Measurements from ENCODE around the gene PLD6.
A peak's percentile ranks its signal among the peaks of the same experiment; 100 is the strongest.
"Not testable (repeated sequence)": the region's sequence is repeated elsewhere in the genome, so short reads cannot be mapped to it uniquely, and the experiment has no call there.

The PLD6 gene

DNA sequence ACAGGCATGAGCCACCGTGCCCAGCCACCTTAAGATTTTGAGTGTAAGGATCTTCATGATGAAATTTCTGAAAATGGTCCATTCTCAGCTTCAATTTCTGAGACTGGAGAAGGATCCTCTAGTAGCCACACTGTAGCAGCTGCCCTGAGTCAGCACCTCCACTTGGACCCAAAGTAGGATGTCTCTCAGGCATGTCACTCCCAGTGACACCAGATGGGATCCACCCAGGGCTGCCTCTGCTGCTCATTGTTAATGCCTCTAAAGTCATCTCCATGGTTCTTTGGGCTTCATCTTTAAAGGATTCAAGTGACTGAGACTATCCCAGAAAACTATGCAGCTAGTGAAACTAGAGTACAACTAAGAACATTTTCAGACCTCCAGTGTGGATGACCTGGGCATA is 7.9 kb downstream of the PLD6 start:
- no peak for DNase-seq (ENCODE audit: low spot score)

DNA sequence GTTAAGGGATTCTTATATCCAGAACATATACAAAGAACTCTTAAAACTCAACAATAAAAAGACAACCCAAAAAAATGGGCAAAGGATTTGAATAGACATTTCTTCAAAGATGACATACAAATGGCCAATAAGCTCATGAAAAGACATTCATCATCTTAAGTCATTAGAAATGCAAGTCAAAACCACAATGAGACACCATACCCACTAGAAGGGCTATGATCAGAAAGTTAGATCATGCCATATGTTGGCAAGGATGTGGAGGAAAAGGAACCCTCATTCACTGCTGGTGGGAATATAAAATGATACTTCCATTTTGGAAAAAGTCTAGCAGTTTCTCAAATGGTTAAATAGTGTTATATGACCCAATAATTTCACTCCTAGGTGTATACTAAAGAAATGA is 9.4 kb downstream of the PLD6 start:
- DNase-seq (ENCODE audit: low spot score), result no peak

DNA sequence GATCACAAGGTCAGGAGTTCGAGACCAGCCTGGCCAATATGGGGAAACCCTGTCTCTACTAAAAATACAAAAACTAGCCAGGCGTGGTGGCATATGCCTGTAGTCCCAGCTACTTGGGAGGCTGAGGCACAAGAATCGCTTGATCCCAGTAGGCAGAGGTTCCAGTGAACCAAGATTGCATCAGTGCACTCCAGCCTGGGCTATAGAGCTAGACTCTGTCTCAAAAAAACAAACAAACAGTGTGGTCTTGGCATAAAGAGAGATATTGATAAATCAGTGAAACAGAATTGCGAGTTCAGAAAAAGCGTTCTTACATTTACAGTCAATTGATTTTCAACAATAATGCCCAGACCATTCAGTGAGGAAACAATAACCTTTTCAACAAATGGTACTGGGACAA is 10.7 kb downstream of the PLD6 start:
- DNase-seq (ENCODE audit: low spot score), result not testable (repeated sequence)

- no peak for DNase-seq (ENCODE audit: low spot score)
These were observed 14.2 kb downstream of the PLD6 start for GRCh38 chr17:17191961-17192381.

DNA sequence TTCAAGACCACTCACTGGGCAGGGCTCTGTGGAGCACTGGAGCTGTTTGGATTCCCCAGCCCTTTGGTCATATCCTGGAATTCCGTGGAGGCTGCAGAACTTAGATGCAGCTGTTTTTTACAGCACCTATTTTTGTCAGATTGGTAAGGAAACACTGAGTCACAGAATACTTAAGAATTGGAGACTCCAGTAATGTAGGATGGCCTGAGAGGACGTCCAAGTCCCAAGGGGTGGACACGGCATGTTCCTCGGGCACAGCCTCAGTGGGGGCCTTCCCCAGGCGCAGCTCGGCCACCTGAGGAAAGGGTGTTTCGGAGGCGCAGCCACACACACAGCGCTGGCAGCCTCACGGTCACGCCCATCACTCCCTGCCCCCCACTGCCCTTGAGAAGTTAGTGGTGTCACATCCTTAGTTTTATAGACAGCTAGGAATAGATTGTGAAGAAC is 14.8 kb downstream of the PLD6 start:
- no peak for DNase-seq (ENCODE audit: low spot score)

DNA sequence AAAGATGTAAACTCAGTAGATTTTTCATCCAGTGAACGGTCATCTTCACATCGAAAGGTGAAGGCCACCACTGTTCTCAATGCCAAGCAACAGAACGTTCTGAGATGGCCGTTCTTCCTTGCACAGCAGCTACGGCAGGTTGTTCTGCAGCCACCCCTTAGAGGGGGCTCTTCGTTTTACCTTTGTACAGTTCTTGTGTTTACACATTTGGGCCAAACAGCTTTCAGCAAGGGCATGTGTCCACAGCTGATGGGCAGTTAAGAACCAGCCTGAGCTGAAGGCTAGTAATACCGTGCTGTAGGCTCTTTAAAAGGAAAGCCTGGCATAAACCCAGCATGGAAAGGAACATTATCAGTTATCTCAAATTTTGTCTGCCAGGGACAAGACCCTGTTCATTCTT is 15.9 kb downstream of the PLD6 start:
- DNase-seq (ENCODE audit: low spot score), result no peak

DNA sequence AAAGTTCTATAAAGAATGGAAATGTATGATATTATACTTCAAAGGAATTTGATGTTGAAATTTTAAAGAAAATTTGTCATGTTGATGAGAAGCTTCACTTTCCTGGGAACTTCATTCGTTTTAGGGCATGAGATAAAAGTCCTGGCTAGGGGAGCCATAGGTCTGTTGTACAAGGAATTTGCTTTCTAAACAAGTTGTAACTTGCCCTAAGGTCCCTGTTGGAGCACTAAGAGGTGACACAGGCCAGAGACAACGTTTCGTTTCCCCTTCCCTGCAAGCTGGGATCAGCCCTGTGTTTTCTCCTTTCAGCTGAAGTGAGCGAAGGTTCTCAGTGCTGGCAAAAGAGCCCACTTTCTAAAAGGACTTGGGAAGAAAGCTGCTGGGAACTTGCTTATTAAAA is 16.6 kb downstream of the PLD6 start:
- no peak for DNase-seq (ENCODE audit: low spot score)

DNA sequence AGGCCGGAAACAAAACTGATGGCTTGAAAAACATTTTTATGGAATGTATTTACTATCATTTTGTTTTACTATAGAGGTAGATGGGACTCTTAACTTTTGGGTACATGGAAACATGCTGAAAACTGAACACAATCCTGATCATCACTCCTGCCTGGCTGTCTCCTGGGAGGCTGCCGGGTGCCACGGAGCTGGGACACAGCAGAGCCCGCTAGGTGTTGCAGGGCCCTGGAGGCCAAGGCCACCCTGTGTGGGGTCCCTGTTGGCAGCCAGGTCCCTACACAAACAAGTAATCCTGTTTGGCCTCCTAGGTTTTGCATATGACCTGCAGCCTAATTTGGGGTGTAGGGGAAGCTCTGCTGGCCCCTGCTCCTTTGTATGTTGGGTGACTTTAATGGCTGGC is 17.5 kb downstream of the PLD6 start:
- no peak for DNase-seq (ENCODE audit: low spot score)

DNA sequence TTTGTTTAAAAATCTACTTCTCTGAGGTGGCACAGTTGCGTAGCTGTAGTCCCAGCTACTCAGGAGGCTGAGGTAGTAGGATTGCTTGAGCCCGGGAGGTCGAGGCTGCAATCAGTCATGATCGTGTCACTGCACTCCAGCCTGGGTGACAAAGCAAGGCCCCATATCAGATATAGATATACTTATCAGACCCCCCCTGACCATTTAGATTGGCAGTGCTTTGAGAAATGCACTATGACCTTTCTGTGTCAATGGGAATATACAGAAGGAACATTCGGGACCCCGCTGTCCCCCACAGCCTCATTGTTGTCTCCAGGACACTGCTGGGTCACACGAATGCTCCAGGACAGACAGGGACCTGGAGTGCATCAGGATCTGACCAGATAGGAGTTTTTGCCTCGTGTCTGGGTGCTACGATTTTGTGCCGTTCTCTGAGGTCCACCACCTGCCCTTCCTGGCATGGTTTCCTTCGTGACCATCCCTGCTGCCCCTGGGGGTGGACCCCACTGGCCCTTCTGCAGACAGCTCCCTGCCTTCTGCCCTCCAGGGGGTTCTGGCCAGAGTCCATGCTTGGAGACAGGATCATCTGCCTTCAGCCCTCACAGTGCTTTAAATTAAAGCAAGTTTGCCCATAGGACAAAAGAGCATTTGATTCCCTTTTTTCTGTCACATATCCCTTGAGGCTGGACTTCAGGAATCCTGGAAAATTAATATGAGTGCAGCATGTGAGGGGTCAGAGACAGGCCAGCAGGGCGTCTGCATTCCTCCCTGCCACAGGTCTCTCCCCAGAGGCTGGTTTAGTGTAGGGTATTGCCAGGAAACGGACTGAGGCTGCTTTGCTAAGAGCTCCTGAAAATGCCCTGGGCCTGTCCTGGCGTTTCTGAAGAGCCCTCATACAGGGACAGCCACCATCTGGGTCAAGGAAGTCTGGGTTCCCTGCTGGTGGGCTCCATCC is 19.3 kb downstream of the PLD6 start:
- no peak for DNase-seq (ENCODE audit: low spot score)

DNA sequence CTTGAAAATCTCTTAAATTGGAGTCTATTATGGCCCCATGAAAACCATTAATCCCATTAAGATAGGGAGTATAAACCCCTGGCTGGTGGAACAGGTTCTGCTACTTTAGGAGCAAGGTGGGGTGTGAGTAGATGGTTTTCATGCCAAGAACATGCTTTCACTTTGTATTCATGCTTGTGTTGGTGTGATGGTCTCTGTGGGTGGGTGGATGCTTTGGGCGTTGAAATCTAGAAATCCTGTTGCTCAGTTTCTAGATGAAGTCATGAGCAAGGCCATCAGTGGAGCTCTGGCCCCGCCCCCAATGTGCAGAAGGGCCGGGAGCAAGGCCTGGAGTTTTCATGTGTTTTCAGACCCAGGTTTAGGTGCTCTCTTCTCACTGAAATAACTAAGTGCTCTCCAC is 20.1 kb downstream of the PLD6 start:
- DNase-seq (ENCODE audit: low spot score), result peak; percentile 24

DNA sequence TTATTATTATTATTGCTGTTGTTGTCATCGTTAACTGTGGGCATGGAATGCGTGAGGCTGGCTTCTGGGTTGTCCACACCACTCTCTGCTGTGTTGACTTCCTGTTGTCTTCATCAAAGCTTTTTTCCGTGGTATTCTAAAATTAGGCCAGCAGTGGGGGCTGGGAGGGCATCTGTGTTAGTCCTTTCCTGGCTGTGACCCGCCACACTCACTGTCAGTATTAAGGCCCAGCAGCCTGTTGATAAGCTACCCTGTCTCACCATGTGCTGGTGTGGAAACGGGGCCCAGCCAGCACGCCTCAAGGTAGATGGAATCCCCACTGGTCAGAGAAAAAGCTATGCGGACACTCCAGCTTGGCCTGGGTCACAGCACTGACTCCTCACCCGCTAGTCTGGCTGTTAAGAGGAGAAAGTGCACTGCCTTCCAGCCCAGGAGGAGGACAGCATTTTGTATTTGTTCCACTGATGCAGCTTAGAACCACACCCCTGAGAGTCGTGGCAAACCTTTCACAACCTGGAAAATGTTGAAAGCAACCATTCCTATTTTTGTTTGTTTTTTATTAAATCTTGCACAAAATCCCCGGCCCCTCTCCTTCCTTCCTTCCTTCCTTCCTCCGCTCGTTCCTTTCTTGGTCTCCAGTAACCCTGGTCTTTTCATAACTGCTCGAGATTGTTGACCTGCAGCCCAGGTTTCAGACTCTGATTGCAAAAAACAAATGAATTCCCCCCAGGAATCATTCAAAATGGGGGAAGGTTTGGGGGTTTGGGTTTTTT is 21.0 kb downstream of the PLD6 start:
- peak; percentile 20 for DNase-seq (ENCODE audit: low spot score)

DNA sequence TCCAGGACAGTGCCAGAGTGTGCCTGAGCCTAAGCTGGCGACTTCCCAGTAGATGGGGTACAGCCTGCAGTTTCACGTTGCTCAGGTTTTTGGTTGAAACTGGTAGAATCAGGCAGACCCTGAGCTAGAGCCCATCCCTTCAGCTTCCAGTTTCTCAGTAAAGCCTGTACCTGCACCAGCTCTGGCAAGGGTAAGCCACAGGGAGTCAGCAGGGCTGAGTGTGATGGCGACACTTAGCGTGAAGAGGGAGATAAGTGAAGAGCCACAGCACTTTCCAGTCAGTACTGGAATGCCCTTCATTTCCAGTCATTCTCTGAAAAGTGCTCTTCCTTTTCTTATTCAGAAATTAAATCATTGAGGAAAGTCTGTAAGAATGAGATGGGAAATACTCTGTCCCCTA is 22.4 kb downstream of the PLD6 start:
- DNase-seq (ENCODE audit: low spot score), result no peak

DNA sequence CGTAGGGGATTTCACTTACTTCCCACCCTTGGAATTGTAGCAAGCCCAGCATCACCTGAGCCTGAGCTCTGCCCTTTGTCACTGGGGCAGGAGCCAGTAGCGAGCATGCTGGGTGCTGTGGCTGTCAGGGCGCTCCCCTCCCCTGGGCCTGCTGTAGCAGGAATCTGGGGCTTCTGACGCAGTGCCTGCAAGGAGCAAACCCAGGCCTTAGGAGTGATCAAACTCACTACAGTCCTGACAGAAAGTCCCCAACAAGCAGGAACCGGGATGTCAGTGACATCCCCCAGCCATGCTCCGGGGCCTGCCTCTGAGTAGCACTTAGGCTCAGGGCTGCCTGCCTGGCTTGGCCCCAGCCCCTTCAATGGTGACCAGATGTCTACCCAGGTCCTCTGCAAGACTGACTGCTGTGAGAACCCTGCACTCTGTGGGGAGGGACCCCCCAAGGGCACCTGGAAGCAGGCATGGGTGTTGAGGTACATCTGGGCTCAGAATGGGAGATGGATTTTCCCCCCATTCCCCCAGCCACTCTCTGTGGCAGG is 23.5 kb downstream of the PLD6 start:
- no peak for DNase-seq (ENCODE audit: low spot score)

- peak; percentile 69 for DNase-seq (ENCODE audit: low spot score)
These were observed 24.2 kb downstream of the PLD6 start for GRCh38 chr17:17181666-17182597.

GRCh38 chr17:17180741-17181525 is 25.2 kb downstream of the PLD6 start:
- DNase-seq (ENCODE audit: low spot score), result no peak

DNA sequence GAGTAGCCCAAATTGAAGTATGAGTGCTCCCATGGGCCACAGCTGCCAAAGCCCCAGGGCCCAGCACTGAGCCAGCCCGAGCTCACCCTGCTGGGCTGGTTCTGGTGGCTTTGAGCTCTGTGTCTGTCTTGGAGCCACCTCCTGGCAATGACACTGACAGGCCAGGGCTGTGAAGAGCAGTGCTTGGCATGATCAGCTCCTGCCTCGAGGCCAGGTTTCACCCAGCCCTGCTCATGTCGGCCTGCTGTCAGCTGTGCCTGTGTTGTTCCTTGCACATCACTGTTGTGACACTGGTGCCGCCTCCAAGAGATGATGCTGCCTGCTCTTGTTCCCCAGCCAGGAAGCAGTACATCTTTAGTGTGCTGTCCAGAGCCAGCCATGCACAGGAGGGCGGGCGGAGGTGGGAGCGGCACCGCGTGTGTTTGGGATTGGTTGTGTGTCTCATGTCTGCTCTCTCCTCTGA is 26.0 kb downstream of the PLD6 start:
- peak; percentile 36 for DNase-seq (ENCODE audit: low spot score)

DNA sequence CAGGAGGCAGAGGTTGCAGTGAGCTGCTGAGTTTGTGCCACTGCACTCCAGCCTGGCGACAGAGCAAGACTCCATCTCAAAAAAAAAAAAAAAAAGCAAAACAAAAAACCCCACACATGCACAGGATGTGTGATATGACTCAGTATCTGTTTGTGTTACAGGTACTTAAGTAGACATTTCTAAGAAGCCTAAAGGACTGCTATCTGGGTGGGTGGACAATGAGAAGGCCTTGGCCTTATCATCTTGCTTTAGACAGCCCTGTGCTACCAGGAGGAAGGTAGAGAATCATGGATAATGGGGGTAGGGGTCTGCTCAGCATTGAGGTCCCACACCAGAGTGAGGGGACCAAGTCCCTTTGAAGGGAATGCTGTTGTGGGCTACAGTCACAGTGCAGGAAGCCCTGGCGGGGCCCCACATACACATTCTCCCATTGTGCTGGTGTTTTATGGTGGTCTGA is 26.7 kb downstream of the PLD6 start:
- DNase-seq (ENCODE audit: low spot score), result peak; percentile 61

- DNase-seq (ENCODE audit: low spot score), result no peak
These were observed 29.0 kb downstream of the PLD6 start for GRCh38 chr17:17177176-17177575.

DNA sequence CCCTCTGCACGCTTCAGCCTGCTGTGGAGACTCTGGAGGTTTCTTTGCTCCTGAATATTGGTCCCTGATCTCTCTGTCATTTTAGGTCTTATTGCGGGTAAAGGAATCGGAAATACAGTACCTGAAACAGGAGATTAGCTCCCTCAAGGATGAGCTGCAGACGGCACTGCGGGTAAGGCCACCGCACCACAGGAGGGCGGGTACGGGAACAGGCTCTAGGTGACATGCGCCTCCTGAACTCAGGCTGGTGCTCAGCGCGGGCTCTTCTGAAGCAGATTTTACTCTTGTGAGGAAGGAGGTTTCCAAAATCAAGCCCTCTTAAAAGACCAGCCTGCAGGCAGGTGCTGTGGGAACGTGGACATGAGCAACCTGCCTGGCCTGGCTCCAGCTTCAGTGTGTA is 29.8 kb downstream of the PLD6 start:
- no peak for DNase-seq (ENCODE audit: low spot score)

GRCh38 chr17:17175917-17176316 is 30.2 kb downstream of the PLD6 start:
- DNase-seq (ENCODE audit: low spot score), result no peak

GRCh38 chr17:17175340-17175739 is 30.8 kb downstream of the PLD6 start:
- DNase-seq (ENCODE audit: low spot score), result no peak
